ENCODE measurements around the gene KCNK13.
A peak's percentile ranks its signal among the peaks of the same experiment; 100 is the strongest.

The KCNK13 gene

DNA sequence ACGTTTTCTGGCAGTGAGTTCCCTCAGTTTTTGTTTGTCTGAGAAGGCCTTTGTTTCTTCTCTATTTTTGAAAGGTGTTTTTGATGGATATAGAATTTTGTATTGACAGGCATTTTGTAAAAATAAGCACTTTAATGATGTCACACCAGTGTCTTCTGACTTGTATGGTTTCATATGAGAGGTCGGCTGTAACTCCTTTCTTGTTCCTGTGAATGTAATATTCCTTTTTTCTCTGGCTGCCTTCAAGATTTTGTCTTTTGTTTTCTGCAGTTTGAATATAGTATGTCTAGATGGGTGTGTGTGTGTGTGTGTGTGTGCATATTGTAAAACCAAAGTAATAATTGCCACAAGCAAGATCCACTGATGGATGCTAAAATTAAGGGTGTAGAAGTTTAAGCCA, 126.8 kb downstream of the KCNK13 start:
- CTCF ChIA-PET, result no interaction called here
- POLR2A ChIA-PET, result no interaction called here
- no peaks in the 10 kb centered on the region for H3K9me3 ChIP-seq (ENCODE audit: control insufficient read depth, insufficient read depth, low read depth, low read length)
- H3K36me3 ChIP-seq (ENCODE audit: control insufficient read depth in 2 of 2, insufficient read depth in 1 of 2, low read length in 2 of 2), result no peaks in the 10 kb centered on the region
- H3K4me1 ChIP-seq (ENCODE audit: control insufficient read depth, insufficient read depth, low read length), result no peaks in the 10 kb centered on the region
- no peak overlapping the region for H3K27ac ChIP-seq (ENCODE audit: extremely low read depth, low read depth, low read length)
- TF ChIP-seq, protein P1, sequence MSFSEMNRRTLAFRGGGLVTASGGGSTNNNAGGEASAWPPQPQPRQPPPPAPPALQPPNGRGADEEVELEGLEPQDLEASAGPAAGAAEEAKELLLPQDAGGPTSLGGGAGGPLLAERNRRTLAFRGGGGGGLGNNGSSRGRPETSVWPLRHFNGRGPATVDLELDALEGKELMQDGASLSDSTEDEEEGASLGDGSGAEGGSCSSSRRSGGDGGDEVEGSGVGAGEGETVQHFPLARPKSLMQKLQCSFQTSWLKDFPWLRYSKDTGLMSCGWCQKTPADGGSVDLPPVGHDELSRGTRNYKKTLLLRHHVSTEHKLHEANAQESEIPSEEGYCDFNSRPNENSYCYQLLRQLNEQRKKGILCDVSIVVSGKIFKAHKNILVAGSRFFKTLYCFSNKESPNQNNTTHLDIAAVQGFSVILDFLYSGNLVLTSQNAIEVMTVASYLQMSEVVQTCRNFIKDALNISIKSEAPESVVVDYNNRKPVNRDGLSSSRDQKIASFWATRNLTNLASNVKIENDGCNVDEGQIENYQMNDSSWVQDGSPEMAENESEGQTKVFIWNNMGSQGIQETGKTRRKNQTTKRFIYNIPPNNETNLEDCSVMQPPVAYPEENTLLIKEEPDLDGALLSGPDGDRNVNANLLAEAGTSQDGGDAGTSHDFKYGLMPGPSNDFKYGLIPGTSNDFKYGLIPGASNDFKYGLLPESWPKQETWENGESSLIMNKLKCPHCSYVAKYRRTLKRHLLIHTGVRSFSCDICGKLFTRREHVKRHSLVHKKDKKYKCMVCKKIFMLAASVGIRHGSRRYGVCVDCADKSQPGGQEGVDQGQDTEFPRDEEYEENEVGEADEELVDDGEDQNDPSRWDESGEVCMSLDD (tag by site-specific recombination; IDR thresholded peaks at IDR 0.05), result no peak
- TF ChIP-seq KLF7 (tag by site-specific recombination; IDR thresholded peaks at IDR 0.05; ENCODE audit: borderline replicate concordance) (no peak), ZNF544 (tag by site-specific recombination; IDR thresholded peaks at IDR 0.05) (no peak), ZNF146 (tag by site-specific recombination; IDR thresholded peaks at IDR 0.05) (peak; percentile 71; the same call in 1 of the 2 replicates)
- no peak overlapping the region for H3K4me3 ChIP-seq (ENCODE audit: low read depth, low read length)

DNA sequence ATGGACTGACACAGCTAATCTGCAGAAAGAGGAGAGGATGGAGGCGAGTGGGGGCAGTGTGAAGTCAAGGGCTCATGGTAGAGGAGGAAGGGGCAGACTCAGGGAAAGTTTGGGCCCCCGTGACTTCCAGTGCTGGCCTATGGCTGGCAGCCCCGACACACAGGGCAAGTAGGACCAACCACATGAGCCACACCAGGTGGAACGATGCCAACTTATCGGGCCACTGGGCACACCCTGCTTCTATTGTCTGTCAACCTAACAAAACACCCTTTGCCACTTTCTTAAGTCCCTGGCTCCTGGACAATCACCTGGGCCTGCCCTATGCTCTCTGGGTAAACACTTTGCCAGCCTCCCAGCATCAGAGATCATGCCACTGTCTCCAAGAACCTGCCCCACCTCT, 129.4 kb downstream of the KCNK13 start:
- CTCF ChIA-PET, result no interaction called here

DNA sequence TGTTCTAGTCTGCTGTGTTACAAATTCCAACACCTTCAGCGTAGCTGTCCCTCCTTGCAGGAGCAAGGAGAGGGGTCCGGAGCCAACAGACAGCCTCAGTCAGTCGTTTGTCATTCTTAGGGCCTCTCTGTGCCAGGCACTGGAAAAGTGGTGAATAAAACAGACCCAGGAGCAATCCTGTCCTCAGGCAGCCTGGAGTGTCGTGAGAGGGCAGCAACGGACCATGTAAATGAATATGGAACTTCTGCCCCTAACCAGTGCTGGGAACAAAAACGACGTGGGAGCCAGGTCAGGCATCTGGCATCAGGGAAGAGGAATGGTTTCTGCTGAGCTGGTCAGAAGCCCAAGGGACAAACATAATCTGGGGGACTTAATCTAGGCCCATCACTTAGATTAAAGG, 129.8 kb downstream of the KCNK13 start:
- H3K27ac ChIP-seq (ENCODE audit: extremely low read depth, low read depth, low read length), result no peak overlapping the region
- no peak for TF ChIP-seq ZNF610 (tag by site-specific recombination; IDR thresholded peaks at IDR 0.05; ENCODE audit: borderline replicate concordance)
- TF ChIP-seq, protein P2, sequence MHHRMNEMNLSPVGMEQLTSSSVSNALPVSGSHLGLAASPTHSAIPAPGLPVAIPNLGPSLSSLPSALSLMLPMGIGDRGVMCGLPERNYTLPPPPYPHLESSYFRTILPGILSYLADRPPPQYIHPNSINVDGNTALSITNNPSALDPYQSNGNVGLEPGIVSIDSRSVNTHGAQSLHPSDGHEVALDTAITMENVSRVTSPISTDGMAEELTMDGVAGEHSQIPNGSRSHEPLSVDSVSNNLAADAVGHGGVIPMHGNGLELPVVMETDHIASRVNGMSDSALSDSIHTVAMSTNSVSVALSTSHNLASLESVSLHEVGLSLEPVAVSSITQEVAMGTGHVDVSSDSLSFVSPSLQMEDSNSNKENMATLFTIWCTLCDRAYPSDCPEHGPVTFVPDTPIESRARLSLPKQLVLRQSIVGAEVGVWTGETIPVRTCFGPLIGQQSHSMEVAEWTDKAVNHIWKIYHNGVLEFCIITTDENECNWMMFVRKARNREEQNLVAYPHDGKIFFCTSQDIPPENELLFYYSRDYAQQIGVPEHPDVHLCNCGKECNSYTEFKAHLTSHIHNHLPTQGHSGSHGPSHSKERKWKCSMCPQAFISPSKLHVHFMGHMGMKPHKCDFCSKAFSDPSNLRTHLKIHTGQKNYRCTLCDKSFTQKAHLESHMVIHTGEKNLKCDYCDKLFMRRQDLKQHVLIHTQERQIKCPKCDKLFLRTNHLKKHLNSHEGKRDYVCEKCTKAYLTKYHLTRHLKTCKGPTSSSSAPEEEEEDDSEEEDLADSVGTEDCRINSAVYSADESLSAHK (tag by site-specific recombination; IDR thresholded peaks at IDR 0.05), result no peak
- TF ChIP-seq GLI2 (tag by site-specific recombination; IDR thresholded peaks at IDR 0.05; ENCODE audit: borderline replicate concordance, low read depth), result no peak
- TF ChIP-seq ZNF473 (tag by site-specific recombination; IDR thresholded peaks at IDR 0.05), result no peak
- TF ChIP-seq MYNN (tag by site-specific recombination; IDR thresholded peaks at IDR 0.05; ENCODE audit: borderline replicate concordance), result no peak
- no peak for TF ChIP-seq GFI1B (tag by site-specific recombination; IDR thresholded peaks at IDR 0.05)
- TF ChIP-seq ZNF391 (tag by site-specific recombination; IDR thresholded peaks at IDR 0.05; ENCODE audit: borderline replicate concordance, low read depth), result no peak
- TF ChIP-seq ZNF211 (tag by site-specific recombination; IDR thresholded peaks at IDR 0.05; ENCODE audit: low read depth), result no peak
- TF ChIP-seq, protein P3, sequence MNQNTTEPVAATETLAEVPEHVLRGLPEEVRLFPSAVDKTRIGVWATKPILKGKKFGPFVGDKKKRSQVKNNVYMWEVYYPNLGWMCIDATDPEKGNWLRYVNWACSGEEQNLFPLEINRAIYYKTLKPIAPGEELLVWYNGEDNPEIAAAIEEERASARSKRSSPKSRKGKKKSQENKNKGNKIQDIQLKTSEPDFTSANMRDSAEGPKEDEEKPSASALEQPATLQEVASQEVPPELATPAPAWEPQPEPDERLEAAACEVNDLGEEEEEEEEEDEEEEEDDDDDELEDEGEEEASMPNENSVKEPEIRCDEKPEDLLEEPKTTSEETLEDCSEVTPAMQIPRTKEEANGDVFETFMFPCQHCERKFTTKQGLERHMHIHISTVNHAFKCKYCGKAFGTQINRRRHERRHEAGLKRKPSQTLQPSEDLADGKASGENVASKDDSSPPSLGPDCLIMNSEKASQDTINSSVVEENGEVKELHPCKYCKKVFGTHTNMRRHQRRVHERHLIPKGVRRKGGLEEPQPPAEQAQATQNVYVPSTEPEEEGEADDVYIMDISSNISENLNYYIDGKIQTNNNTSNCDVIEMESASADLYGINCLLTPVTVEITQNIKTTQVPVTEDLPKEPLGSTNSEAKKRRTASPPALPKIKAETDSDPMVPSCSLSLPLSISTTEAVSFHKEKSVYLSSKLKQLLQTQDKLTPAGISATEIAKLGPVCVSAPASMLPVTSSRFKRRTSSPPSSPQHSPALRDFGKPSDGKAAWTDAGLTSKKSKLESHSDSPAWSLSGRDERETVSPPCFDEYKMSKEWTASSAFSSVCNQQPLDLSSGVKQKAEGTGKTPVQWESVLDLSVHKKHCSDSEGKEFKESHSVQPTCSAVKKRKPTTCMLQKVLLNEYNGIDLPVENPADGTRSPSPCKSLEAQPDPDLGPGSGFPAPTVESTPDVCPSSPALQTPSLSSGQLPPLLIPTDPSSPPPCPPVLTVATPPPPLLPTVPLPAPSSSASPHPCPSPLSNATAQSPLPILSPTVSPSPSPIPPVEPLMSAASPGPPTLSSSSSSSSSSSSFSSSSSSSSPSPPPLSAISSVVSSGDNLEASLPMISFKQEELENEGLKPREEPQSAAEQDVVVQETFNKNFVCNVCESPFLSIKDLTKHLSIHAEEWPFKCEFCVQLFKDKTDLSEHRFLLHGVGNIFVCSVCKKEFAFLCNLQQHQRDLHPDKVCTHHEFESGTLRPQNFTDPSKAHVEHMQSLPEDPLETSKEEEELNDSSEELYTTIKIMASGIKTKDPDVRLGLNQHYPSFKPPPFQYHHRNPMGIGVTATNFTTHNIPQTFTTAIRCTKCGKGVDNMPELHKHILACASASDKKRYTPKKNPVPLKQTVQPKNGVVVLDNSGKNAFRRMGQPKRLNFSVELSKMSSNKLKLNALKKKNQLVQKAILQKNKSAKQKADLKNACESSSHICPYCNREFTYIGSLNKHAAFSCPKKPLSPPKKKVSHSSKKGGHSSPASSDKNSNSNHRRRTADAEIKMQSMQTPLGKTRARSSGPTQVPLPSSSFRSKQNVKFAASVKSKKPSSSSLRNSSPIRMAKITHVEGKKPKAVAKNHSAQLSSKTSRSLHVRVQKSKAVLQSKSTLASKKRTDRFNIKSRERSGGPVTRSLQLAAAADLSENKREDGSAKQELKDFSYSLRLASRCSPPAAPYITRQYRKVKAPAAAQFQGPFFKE (tag by site-specific recombination; IDR thresholded peaks at IDR 0.05; ENCODE audit: borderline replicate concordance), result no peak

More for the DNA sequence above, 129.4 kb downstream of the KCNK13 start:
- no peaks in the 10 kb centered on the region for H3K9me3 ChIP-seq (ENCODE audit: control insufficient read depth, insufficient read depth, low read depth, low read length)
- TF ChIP-seq ZBTB8A (tag by site-specific recombination; IDR thresholded peaks at IDR 0.05) (no peak), ZNF426 (tag by site-specific recombination; IDR thresholded peaks at IDR 0.05) (no peak), SETDB1 (IDR thresholded peaks at IDR 0.05; ENCODE audit: insufficient read length, low read length) (no peak), KLF10 (tag by site-specific recombination; IDR thresholded peaks at IDR 0.05) (no peak), ZNF214 (tag by site-specific recombination; IDR thresholded peaks at IDR 0.05; ENCODE audit: borderline replicate concordance) (no peak), ZNF623 (tag by site-specific recombination; IDR thresholded peaks at IDR 0.05) (no peak)
- TF ChIP-seq, protein P4, sequence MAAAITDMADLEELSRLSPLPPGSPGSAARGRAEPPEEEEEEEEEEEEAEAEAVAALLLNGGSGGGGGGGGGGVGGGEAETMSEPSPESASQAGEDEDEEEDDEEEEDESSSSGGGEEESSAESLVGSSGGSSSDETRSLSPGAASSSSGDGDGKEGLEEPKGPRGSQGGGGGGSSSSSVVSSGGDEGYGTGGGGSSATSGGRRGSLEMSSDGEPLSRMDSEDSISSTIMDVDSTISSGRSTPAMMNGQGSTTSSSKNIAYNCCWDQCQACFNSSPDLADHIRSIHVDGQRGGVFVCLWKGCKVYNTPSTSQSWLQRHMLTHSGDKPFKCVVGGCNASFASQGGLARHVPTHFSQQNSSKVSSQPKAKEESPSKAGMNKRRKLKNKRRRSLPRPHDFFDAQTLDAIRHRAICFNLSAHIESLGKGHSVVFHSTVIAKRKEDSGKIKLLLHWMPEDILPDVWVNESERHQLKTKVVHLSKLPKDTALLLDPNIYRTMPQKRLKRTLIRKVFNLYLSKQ (tag by site-specific recombination; IDR thresholded peaks at IDR 0.05; ENCODE audit: borderline replicate concordance), result no peak
- no peaks in the 10 kb centered on the region for H3K36me3 ChIP-seq (ENCODE audit: control insufficient read depth in 2 of 2, insufficient read depth in 1 of 2, low read length in 2 of 2)
- no peak overlapping the region for H3K4me3 ChIP-seq (ENCODE audit: low read depth, low read length)
- H3K4me1 ChIP-seq (ENCODE audit: control insufficient read depth, insufficient read depth, low read length), result no peaks in the 10 kb centered on the region
- POLR2A ChIA-PET, result no interaction called here
- no peak overlapping the region for H3K27ac ChIP-seq (ENCODE audit: extremely low read depth, low read depth, low read length)

More for the DNA sequence above, 129.8 kb downstream of the KCNK13 start:
- no peaks in the 10 kb centered on the region for H3K36me3 ChIP-seq (ENCODE audit: control insufficient read depth in 2 of 2, insufficient read depth in 1 of 2, low read length in 2 of 2)
- ChIA-PET CTCF (no interaction called here), POLR2A (no interaction called here)
- no peak overlapping the region for H3K4me3 ChIP-seq (ENCODE audit: low read depth, low read length)
- no peaks in the 10 kb centered on the region for H3K4me1 ChIP-seq (ENCODE audit: control insufficient read depth, insufficient read depth, low read length)
- H3K9me3 ChIP-seq (ENCODE audit: control insufficient read depth, insufficient read depth, low read depth, low read length), result no peaks in the 10 kb centered on the region

Data from HEK293 (cell line).